Measurements from ENCODE around the gene KIAA0513. TPM values are rescaled to one million over a fixed set of nuclear protein-coding genes. Genes with fewer than 3 reads are reported as not detected.

The KIAA0513 gene
- total RNA-seq, 1 experiment from 2014 or later = 6.6 TPM

- ChIA-PET CTCF (no interaction called here), RAD21 (ENCODE audit: low non-redundant PET in 1 of 2, low total read pairs in 2 of 2, uncharacterized antibody in 2 of 2, unreplicated experiment in 2 of 2) (no interaction called here), POLR2A (no interaction called here)
- Histone ChIP-seq H3K4me1 (ENCODE audit: control insufficient read depth in 1 of 2, insufficient read depth in 2 of 2, low read length in 2 of 2) (peaks cover 0 to 7% of the 10 kb centered on the region in 2 experiments; a peak in 2 of 4 replicates), H3K4me3 (replicated peaks in 1 of 2; ENCODE audit: low read depth in 1 of 2, low read length in 2 of 2) (no peak overlapping the region), H3K36me3 (ENCODE audit: control insufficient read depth in 1 of 2, insufficient read depth in 2 of 2, low read length in 2 of 2) (no peaks in the 10 kb centered on the region), H2AFZ (ENCODE audit: low read depth, low read length, poor library complexity, severe bottlenecking) (no peak overlapping the region), H3K9me2 (ENCODE audit: insufficient read depth) (no peaks in the 10 kb centered on the region), H3K9me3 (ENCODE audit: control insufficient read depth in 1 of 2, insufficient read depth in 1 of 2, low read depth in 1 of 2, low read length in 2 of 2) (no peaks in the 10 kb centered on the region), H3K9ac (ENCODE audit: low read length) (no peak overlapping the region), H4K20me1 (ENCODE audit: insufficient read depth) (no peaks in the 10 kb centered on the region), H3K27me3 (ENCODE audit: insufficient read depth, low read length) (peaks cover 4% of the 10 kb centered on the region), H3K79me2 (ENCODE audit: insufficient read depth, low read length) (no peaks in the 10 kb centered on the region), H3K27ac (ENCODE audit: low read depth, low read length) (no peak overlapping the region), H3K4me2 (ENCODE audit: low read length) (no peak overlapping the region)
- ATAC-seq (no peak), DNase-seq (ENCODE audit: low read depth, low spot score) (no peak)
- BruUV-seq (replicated peaks) = no TSS peak
- TF ChIP-seq RAD21 (IDR thresholded peaks at IDR 0.05; ENCODE audit: low read depth) (no peak), TCF7L2 (IDR thresholded peaks at IDR 0.05; ENCODE audit: borderline replicate concordance, extremely low read depth, insufficient read depth, insufficient read length) (no peak), POLR2A (IDR thresholded peaks at IDR 0.05; ENCODE audit: borderline replicate concordance, extremely low read depth, insufficient read depth, insufficient read length) (no peak), ZBTB33 (IDR thresholded peaks at IDR 0.05; ENCODE audit: extremely low read depth, insufficient replicate concordance, low read length) (no peak), POLR2AphosphoS5 (IDR thresholded peaks at IDR 0.05; ENCODE audit: low read depth, low read length) (no peak), CTCF (IDR thresholded peaks at IDR 0.05 in 2 of 3, conservative IDR thresholded peaks at IDR 0.05 in 1 of 3; ENCODE audit: borderline replicate concordance in 1 of 3, insufficient read depth in 1 of 3, low read depth in 2 of 3, low read length in 2 of 3) (no peak), FOSL1 (IDR thresholded peaks at IDR 0.05; ENCODE audit: low read depth) (no peak), EZH2 (IDR thresholded peaks at IDR 0.05) (no peak), ZFX (IDR thresholded peaks at IDR 0.05) (no peak), CBX3 (IDR thresholded peaks at IDR 0.05; ENCODE audit: low read depth) (no peak)
- TF ChIP-seq, protein P1, sequence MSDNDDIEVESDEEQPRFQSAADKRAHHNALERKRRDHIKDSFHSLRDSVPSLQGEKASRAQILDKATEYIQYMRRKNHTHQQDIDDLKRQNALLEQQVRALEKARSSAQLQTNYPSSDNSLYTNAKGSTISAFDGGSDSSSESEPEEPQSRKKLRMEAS (IDR thresholded peaks at IDR 0.05) = no peak
- intact Hi-C loops (cut with micrococcal nuclease) = no loop called here
Observed at GRCh38 chr16:85090873-85091521, 63.4 kb downstream of the KIAA0513 start.
